SK-N-SH (cell line): ENCODE results near the gene PTEN. TPM values are rescaled to one million over a fixed set of nuclear protein-coding genes. Genes with fewer than 3 reads are reported as not detected.

ENCODE experiments used
- CTCF ChIA-PET: fragments of 300-600, 350-600 bp; formaldehyde crosslinking; extraction: SDS; loops from one replicate; lab custom pipeline; 2021; lab: Yijun Ruan, JAX
- POLR2A ChIA-PET: fragments of 350-600 bp; sonication (Branson Sonifier 250); formaldehyde crosslinking; extraction: SDS; loops from one replicate; lab custom pipeline; 2020; ENCODE audit warnings: antibody characterized with exemption, inconsistent platforms; lab: Yijun Ruan, JAX
- DNase-seq: peaks from one replicate; pipeline ENCODE4 v3.0.0; 2012
- H2AFZ ChIP-seq: fragments of 200-600 bp; sonication (generic); 2 replicates; pipeline ENCODE4 v1.8.1; 2016; ENCODE audit warnings: antibody characterized with exemption, mild to moderate bottlenecking, low read depth
- H3F3A ChIP-seq: fragments of 200-600 bp; sonication (generic); replicated peaks from 2 replicates; pipeline ENCODE3; 2016; ENCODE audit warnings: antibody characterized with exemption, mild to moderate bottlenecking; ENCODE audit not compliant: insufficient read depth
- H3K27ac ChIP-seq, 2 experiments: fragments of 200-500 bp in 1 of 2; fragments of 200-600 bp in 1 of 2; sonication (Bioruptor generic) in 1 of 2; sonication (generic), shearing (Covaris generic) in 1 of 2; 2 replicates each; pipeline versions ENCODE4 v1.5.1 to v1.6.1; 2014 to 2016; ENCODE audit warnings: low read depth in 2 of 2, inconsistent platforms in 1 of 2, low read length in 1 of 2, mild to moderate bottlenecking in 1 of 2, mixed read lengths in 1 of 2
- H3K27me3 ChIP-seq: fragments of 200-600 bp; sonication (generic), shearing (Covaris generic); 2 replicates; pipeline ENCODE4 v1.6.1; 2016; ENCODE audit warnings: mixed run types; ENCODE audit not compliant: insufficient read depth
- H3K36me3 ChIP-seq, 2 experiments: fragments of 200-500 bp in 1 of 2; fragments of 200-600 bp in 1 of 2; sonication (Bioruptor generic) in 1 of 2; sonication (generic) in 1 of 2; replicated peaks in 1 of 2; 2 replicates each; pipeline versions ENCODE3 to v1.5.1; 2014 to 2016; ENCODE audit warnings: low read length in 1 of 2, mild to moderate bottlenecking in 1 of 2; ENCODE audit not compliant: insufficient read depth in 2 of 2, control insufficient read depth in 1 of 2
- H3K4me1 ChIP-seq, 2 experiments: fragments of 200-500 bp in 1 of 2; fragments of 200-600 bp in 1 of 2; sonication (Bioruptor generic) in 1 of 2; sonication (generic), shearing (Covaris generic) in 1 of 2; 2 replicates each; pipeline versions ENCODE4 v1.5.1 to v1.6.1; 2014 to 2016; ENCODE audit warnings: low read depth in 1 of 2, low read length in 1 of 2, mixed run types in 1 of 2; ENCODE audit not compliant: insufficient read depth in 2 of 2, control insufficient read depth in 1 of 2
- H3K4me2 ChIP-seq: fragments of 200-600 bp; sonication (generic), shearing (Covaris generic); 2 replicates; pipeline ENCODE4 v1.6.1; 2017; ENCODE audit warnings: mixed run types
- H3K4me3 ChIP-seq, 2 experiments: fragments of 200-500 bp in 1 of 2; fragments of 200-600 bp in 1 of 2; sonication (Bioruptor generic) in 1 of 2; sonication (generic), shearing (Covaris generic) in 1 of 2; 2 replicates each; pipeline versions ENCODE4 v1.5.1 to v1.8.1; 2014 to 2016; ENCODE audit warnings: low read depth in 2 of 2, inconsistent platforms in 1 of 2, low read length in 1 of 2, mild to moderate bottlenecking in 1 of 2, mixed read lengths in 1 of 2, moderate library complexity in 1 of 2
- H3K79me2 ChIP-seq: fragments of 200-600 bp; sonication (generic); 2 replicates; pipeline ENCODE4 v1.8.1; 2017; ENCODE audit warnings: mild to moderate bottlenecking; ENCODE audit not compliant: insufficient read depth
- H3K9ac ChIP-seq: fragments of 200-600 bp; sonication (generic); 2 replicates; pipeline ENCODE4 v1.6.1; 2017; ENCODE audit warnings: mixed run types
- H3K9me2 ChIP-seq: fragments of 200-600 bp; sonication (generic); 2 replicates; pipeline ENCODE4 v1.6.1; 2017; ENCODE audit warnings: mixed run types
- H3K9me3 ChIP-seq: fragments of 200-600 bp; sonication (generic); 2 replicates; pipeline ENCODE4 v1.6.1; 2017; ENCODE audit warnings: mixed run types, mild to moderate bottlenecking, moderate library complexity
- H4K20me1 ChIP-seq: fragments of 200-600 bp; sonication (generic); 2 replicates; pipeline ENCODE4 v1.6.1; 2017; ENCODE audit warnings: mild to moderate bottlenecking, mixed run types; ENCODE audit not compliant: insufficient read depth
- CTCF ChIP-seq: fragments of 200-600 bp; sonication (generic); IDR thresholded peaks from 2 replicates; pipeline ENCODE4 v1.6.1; 2017; ENCODE audit warnings: antibody characterized with exemption, mild to moderate bottlenecking, moderate library complexity
- IRF3 ChIP-seq: fragments of 150-350 bp; IDR thresholded peaks from 2 replicates; pipeline ENCODE4 v1.6.1; 2016; ENCODE audit warnings: mild to moderate bottlenecking, low read depth, low read length
- JUND ChIP-seq: IDR thresholded peaks from 2 replicates; pipeline ENCODE4 v1.4.0; 2012
- MEF2A ChIP-seq: IDR thresholded peaks from 2 replicates; pipeline ENCODE4 v1.4.0; 2012; ENCODE audit warnings: low read depth, borderline replicate concordance
- MXI1 ChIP-seq: IDR thresholded peaks from 2 replicates; pipeline ENCODE4 v1.6.1; 2012; ENCODE audit warnings: mild to moderate bottlenecking, low read depth, low read length, improper control_type of control experiment
- PBX3 ChIP-seq: IDR thresholded peaks from 2 replicates; pipeline ENCODE4; 2012
- RCOR1 ChIP-seq: fragments of 150-350 bp; IDR thresholded peaks from 2 replicates; pipeline ENCODE4 v1.6.1; 2017; ENCODE audit warnings: antibody characterized with exemption, low read length
- RFX5 ChIP-seq: IDR thresholded peaks from 2 replicates; pipeline ENCODE4 v1.6.1; 2012; ENCODE audit warnings: mild to moderate bottlenecking, improper control_type of control experiment, low read length
- RXRA ChIP-seq: IDR thresholded peaks from 2 replicates; pipeline ENCODE4 v1.4.0; 2012; ENCODE audit warnings: low read depth, mild to moderate bottlenecking, borderline replicate concordance
- SMC3 ChIP-seq: IDR thresholded peaks from 2 replicates; pipeline ENCODE4 v1.6.1; 2012; ENCODE audit warnings: low read depth, low read length, improper control_type of control experiment
- TCF12 ChIP-seq: IDR thresholded peaks from 2 replicates; pipeline ENCODE4 v1.4.0; 2012
- USF2 ChIP-seq: fragments of 150-350 bp; IDR thresholded peaks from 2 replicates; pipeline ENCODE4 v1.6.1; 2017; ENCODE audit warnings: antibody characterized with exemption, low read length, low read depth, borderline replicate concordance
- YY1 ChIP-seq: IDR thresholded peaks from 2 replicates; pipeline ENCODE4 v1.4.0; 2012; ENCODE audit warnings: low read depth, mild to moderate bottlenecking
- WGBS: methylation state at CpG from one replicate; pipeline ENCODE4 v1.1.6; 2017; ENCODE audit warnings: low lambda C conversion rate; 5-methylcytosine and 5-hydroxymethylcytosine counted together
- polyA plus RNA-seq, 3 experiments: library from polyadenylated mRNA; depleted of rRNA; stranded (reverse); fragments of >200 nt; gene quantifications; 2 replicates each; pipeline ENCODE4 v1.2.3, GENCODE V29; 2012

PTEN gene
- polyA plus RNA-seq, 1 of the 3 experiments (the other 2 are of a cell fraction), result 12.8 TPM

- H3K4me1 ChIP-seq, result peaks cover 0 to 8% of the 10 kb centered on the region in 2 experiments; a peak in 2 of 4 replicates
- no peaks in the 10 kb centered on the region for H3K9me3 ChIP-seq
- H3F3A ChIP-seq, result peaks cover 33% of the 10 kb centered on the region
- POLR2A ChIA-PET, result interaction anchor here (0.9 kb wide), 1 partner anchor 103 kb away, joined by 3 read pairs; no protein-coding TSS in a partner anchor
- peaks cover 62 to 66% of the 10 kb centered on the region in 2 experiments for H3K36me3 ChIP-seq
- no peaks in the 10 kb centered on the region for H3K9me2 ChIP-seq
- no peak overlapping the region for H3K9ac ChIP-seq
- H3K27ac ChIP-seq, result peak overlapping the region in 1 of 2 experiments; percentile 67; a peak in 3 of 4 replicates
- TF ChIP-seq RFX5 (no peak), SMC3 (no peak), RCOR1 (no peak), JUND (no peak), IRF3 (no peak), MXI1 (no peak), CTCF (no peak), YY1 (no peak)
- TF ChIP-seq, all 33 proteins: peak for 0
- Histone ChIP-seq H4K20me1 (peaks cover 6% of the 10 kb centered on the region; the same call in 1 of the 2 replicates), H3K27me3 (no peaks in the 10 kb centered on the region), H2AFZ (no peak overlapping the region), H3K79me2 (peaks cover 59% of the 10 kb centered on the region), H3K4me2 (no peak overlapping the region), H3K4me3 (no peak overlapping the region)
- CTCF ChIA-PET, result no interaction called here
- no peak for DNase-seq
- 70% methylated on average over 4 of the region's 4 CpGs for WGBS
Observed at GRCh38 chr10:87960230-87960629, 96.8 kb downstream of the PTEN start.

- H3K27me3 ChIP-seq, result no peaks in the 10 kb centered on the region
- peaks cover 33% of the 10 kb centered on the region for H3F3A ChIP-seq
- H4K20me1 ChIP-seq, result peaks cover 6% of the 10 kb centered on the region; the same call in 1 of the 2 replicates
- H3K27ac ChIP-seq, result peak overlapping the region; percentile 36 to 67; a peak in 3 of 4 replicates
- peaks cover 50% of the 10 kb centered on the region for H3K79me2 ChIP-seq
- TF ChIP-seq TCF12 (peak; percentile 36; the same call in 1 of the 2 replicates), USF2 (no peak), PBX3 (peak; percentile 53), RXRA (no peak), MEF2A (peak; percentile 51; the same call in 1 of the 2 replicates)
- H3K4me1 ChIP-seq, result peaks cover 0 to 8% of the 10 kb centered on the region in 2 experiments; a peak in 2 of 4 replicates
- H3K9me3 ChIP-seq, result no peaks in the 10 kb centered on the region
- no peaks in the 10 kb centered on the region for H3K9me2 ChIP-seq
- WGBS, result 32% methylated on average over 2 of the region's 2 CpGs
- no peak overlapping the region for H2AFZ ChIP-seq
- CTCF ChIA-PET, result no interaction called here
- H3K4me2 ChIP-seq, result 0 out of 2 replicates have a peak overlapping the region, but pooled peaks have one; percentile 14
- H3K4me3 ChIP-seq, result no peak overlapping the region
- POLR2A ChIA-PET, result no interaction called here
- DNase-seq, result no peak
- peaks cover 60 to 65% of the 10 kb centered on the region in 2 experiments for H3K36me3 ChIP-seq
- H3K9ac ChIP-seq, result no peak overlapping the region
Observed at GRCh38 chr10:87961314-87961713, 97.9 kb downstream of the PTEN start.
